PC-3 (cell line): Measurements from ENCODE around the gene SUGCT.

ENCODE experiments used
- CTCF ChIP-seq: fragments of 300-600 bp; sonication (generic); conservative IDR thresholded peaks from 2 replicates; pipeline ENCODE4 v1.5.1; 2017; ENCODE audit warnings: antibody characterized with exemption, low read depth, mild to moderate bottlenecking, low read length
- EZH2phosphoT487 ChIP-seq: fragments of 300-600 bp; sonication (generic); IDR thresholded peaks from 2 replicates; pipeline ENCODE4 v1.6.1; 2018; ENCODE audit warnings: mild to moderate bottlenecking, antibody characterized with exemption, low read length, borderline replicate concordance

- TF ChIP-seq CTCF (no peak), EZH2phosphoT487 (no peak)
Measured at GRCh38 chr7:40866601-40867000, 731.8 kb downstream of the SUGCT start.
